AG09319 (cell line): ENCODE data around the gene TAGLN2.

ENCODE experiments used
- DNase-seq: peaks from one replicate; pipeline ENCODE4 v3.0.0-alpha.2; 2010; ENCODE audit warnings: low read depth; ENCODE audit errors: extremely low read depth
- CTCF ChIP-seq: IDR thresholded peaks from 2 replicates; pipeline ENCODE4 v1.5.1; 2011; ENCODE audit warnings: low read depth, mild to moderate bottlenecking, inconsistent platforms, low read length, moderate library complexity

The TAGLN2 gene

DNA sequence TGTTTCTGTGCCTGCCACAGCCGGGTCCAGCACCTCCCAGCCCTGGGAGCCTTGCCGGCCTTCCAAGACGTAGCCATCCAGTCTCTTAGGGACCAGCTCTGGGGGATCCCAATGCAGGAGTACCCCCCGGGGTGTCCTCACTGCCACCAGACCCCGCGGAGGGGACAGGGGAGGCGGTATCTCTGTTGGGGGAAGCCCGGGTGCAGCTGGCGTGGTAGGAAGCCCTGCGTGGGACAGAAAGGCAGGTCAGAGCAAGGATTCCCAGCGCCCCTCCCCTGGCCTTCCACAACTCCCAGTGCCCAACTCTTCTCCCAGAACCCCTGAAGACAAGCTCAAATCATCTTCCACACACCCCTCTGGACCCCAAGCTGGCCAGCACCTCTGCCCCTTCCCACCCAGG, 4.9 kb upstream of the TAGLN2 start:
- no peak for TF ChIP-seq CTCF
- DNase-seq: no peak

GRCh38 chr1:159929155-159930051, 4.1 kb upstream of the TAGLN2 start:
- TF ChIP-seq CTCF: no peak
- DNase-seq: no peak

DNA sequence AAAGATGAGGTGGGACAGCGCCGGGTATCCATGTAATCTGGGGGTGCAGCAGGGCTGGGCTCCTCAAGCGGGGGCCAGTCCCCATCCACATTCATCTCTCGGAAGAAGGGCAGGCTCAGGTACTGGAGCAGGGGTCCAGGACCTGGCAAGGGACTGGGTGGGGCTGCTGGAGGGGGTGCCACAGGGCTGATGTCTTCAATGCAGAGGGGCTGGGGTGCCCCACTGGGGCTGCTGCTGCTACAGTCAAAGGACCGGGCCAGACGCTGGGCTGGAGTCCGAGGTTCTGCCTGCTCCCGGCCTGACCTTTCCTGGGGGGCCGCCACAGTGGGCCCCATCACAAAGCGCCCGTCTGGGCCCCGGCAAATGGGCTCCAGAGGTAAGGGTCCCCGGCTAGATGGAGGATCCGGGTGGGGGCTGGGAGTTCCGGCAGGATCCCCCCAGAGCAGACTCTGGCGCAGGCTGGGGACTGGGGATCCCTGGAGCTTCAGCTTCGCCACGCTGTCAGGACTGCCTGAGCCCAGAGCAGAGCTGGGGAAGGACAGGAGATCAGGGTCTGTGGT, 3.3 kb upstream of the TAGLN2 start:
- TF ChIP-seq CTCF: no peak
- DNase-seq: no peak

GRCh38 chr1:159927849-159928431, 2.6 kb upstream of the TAGLN2 start:
- DNase-seq: no peak
- no peak for TF ChIP-seq CTCF

DNA sequence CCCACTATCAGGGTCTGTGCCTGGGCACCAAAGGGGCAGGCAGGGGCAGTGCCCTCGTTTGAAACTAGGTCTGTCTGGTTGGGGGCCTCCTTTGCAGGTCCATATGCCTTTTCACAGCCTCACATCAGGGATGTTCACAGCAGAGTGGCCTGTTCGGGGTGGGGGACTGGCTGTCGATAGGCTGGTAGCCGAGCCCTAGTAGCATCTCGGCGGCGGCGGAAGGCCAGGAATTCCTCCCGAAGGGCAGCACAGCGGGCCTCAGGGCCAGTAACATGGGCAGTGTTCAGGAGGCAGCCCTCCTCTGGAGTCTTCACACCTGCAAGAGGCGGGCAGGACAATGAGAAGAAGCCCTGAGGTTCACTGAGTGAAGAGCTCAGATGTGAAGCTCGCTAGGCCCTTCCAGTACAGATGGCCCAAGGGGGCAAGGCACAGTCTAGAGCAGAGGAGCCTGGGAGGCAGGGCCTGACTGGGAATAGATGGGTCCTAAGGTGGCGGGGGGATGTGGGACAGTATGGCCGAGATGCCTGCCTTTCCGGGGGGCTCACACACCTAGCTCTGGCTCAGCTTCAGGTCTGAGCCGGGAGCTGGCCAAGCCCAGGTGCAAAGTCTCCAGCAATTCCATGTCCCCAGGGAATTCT, 2.0 kb upstream of the TAGLN2 start:
- DNase-seq: no peak
- TF ChIP-seq CTCF: no peak

DNA sequence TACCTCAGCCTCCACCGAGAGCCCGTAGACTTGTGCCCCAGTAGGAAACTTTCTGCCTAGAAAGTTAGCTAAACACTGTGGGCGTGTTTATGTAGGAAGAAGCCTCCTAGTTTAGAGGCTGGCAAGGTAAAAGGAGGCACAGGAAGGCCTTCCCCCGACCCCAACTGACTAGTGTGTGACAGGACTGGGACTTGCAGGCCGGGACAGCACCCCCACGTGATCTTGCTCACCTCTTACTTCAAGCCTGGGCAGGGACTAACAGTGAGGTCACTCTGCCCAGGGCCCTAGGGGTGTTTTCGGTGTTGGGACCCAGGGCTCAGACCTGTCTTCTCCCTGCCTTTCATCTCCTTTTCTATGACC, 392 bp upstream of the TAGLN2 start:
- no peak for DNase-seq
- TF ChIP-seq CTCF: no peak
